HG02678 (cell line): ENCODE data around the gene PDE2A.
"Not testable (repeated sequence)": the region's sequence is repeated elsewhere in the genome, so short reads cannot be mapped to it uniquely, and the experiment has no call there.

Experiments used
- ATAC-seq: cut with Tn5 transposase; IDR thresholded peaks from one replicate; pipeline ENCODE4 v1.9.1; 2021; ENCODE audit warnings: mild to moderate bottlenecking, moderate library complexity; ENCODE audit not compliant: unreplicated experiment

PDE2A gene

DNA sequence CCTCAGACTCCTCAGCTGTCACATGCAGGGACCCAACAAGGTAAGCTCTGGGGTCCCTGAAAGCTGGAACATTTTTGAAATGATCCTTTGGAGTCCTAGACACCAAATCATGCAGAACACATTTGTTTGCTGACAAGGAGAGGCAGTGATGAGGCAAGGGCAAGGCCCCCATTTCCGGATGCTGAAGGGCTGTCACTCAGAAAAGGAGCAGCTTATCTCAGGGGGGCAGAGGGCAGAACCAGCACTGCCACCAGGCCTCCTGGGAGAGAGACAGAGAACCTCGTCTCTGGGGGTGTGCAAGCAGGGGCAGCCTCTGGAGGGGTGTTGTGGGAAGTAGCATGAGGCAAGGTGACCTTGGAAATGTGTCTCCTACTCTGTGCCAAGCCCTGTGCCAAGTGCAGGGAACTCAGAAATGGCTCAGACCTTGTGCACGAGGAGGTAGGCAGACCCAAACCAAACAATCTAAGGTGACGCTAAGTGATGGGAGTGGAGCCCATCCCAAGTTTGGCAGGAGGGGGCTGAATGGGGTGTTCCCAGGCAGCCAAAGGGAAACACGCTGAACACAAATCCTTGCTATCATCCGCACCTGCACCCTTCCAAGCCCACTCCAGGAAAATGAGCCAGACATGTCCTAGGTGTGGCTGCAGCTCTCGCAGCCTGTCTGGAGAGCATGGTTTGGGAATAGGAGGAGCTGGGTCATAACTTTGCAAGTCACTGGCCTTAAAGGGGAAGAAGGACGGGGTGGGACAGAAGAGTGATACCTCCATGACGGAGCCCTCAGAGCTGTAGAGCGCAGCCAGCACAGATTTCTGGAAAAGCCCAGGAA is 94.2 kb downstream of the PDE2A start:
- no peak for ATAC-seq

DNA sequence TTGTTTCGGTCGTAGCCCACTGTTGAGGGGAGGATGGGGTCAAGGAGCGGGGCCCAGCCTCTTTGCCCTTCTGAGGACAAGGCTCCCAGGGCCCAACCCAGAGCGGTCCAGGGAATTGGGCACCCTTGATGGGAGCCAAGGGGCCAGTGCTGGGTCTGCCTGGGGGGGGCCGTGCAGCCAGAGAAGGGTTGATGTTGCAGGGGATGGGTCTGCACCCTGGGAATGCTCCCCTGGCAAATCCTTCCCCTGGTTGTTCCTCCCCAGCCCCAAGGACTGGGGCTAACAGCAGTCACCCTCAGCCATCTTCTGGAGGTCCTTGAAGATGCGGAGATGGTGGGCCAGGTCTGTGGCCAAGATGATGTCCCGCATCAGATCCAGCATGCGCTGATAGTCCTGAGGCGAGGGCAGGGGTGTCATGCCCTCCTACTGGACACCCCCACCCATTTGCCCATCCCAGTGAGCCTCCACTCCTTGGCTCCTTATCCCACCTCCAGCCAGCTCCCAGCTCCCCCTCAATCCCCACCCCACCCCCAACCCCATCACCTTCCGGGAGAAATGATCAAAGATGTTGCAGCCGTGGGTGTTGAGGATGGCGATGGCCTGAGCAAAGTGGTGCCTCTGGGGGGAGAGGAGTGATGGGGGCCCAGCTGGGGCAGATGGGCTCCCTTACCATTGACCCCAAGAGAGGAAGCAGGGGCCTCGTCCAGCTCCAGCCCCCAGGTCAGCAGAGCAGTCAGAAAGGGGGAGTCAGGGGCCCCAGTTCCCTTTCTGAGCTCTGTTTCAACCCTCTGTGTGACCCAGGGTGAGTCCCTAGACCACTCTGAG is 95.0 kb downstream of the PDE2A start:
- ATAC-seq, result no peak

DNA sequence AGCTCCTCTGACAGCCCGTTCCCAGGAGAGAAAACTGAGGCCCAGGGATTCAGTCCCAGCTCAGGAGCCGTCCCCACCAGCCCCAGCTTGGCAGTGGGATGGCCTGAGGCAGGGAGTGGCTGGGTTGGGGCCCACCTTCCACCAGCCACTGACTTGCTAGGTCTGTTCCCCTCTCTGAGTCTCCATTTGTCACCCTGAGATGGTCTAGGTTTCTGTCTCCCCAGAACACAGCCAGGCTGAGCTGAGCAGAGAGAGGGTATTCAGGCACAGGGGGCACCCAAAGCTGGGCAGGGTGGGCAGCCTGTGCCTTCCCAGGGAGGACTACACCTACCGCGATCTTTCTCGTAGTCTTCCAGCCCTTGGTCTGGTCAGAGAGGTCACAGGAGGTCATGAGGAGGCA is 95.7 kb downstream of the PDE2A start:
- no peak for ATAC-seq

- no peak for ATAC-seq
Observed at GRCh38 chr11:72578051-72578450, 96.2 kb downstream of the PDE2A start.

DNA sequence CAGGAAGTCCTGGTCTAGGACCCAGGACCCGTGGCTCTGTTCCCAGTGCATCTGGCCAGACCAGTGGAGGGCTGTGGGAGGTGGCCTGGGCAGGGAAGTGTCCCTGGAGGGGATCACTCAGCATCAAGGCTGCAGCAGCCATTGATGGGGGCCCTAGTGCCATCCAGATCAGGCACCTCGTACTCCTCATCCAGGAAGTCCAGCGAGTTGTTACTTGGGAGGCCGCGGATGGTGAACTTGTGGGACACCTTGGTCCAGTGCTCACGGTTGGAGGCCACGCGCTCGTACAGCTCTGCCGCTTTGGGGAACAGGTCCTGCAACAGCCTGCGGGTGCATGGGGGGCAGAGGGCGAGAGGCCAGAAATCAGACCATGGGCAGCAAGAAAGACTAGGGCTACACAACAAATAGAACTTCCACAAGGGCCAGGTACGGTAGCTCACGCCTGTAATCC is 96.9 kb downstream of the PDE2A start:
- ATAC-seq, result no peak

GRCh38 chr11:72576661-72577060 is 97.6 kb downstream of the PDE2A start:
- no peak for ATAC-seq

- no peak for ATAC-seq
Observed at GRCh38 chr11:72576243-72576595, 98.0 kb downstream of the PDE2A start.

- ATAC-seq, result no peak
Observed at GRCh38 chr11:72575533-72576242, 98.5 kb downstream of the PDE2A start.

GRCh38 chr11:72574548-72575460 is 99.4 kb downstream of the PDE2A start:
- ATAC-seq, result no peak

GRCh38 chr11:72573855-72574445 is 100.3 kb downstream of the PDE2A start:
- no peak for ATAC-seq

DNA sequence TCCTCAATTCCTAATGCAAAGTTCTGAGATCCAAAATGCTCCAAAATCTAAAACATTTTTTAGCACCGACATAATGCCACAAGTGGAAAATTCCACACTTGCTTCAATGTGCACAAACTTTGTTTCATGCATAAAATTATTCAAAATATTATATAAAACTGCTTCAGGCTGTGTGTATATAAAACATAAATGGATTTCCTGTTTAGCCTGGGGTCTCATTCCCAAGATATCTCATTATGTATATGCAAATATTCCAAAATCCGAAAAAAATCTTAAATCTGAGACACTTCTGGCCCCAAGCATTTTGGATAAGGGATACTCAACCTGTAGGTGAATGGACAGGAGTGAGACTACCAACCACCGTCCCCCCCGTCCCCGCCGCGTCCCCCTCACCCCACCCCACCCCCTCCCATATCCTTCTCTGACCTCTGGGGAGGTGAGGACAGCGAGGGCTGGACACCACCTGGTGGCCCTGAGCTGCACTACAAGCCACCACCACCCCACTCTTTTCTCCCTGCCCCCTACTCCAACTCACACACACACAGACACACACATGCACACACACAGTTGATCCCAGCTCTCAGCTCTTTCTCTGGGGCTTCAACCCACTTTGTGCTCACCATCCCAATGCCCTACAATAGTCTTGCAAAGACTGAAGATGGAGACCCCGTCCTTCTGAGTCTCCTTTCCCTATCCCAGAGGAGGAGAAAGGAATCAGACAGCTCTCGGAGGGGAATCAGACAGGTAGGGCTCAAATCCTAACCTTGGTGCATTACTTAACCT is 101.0 kb downstream of the PDE2A start:
- no peak for ATAC-seq

DNA sequence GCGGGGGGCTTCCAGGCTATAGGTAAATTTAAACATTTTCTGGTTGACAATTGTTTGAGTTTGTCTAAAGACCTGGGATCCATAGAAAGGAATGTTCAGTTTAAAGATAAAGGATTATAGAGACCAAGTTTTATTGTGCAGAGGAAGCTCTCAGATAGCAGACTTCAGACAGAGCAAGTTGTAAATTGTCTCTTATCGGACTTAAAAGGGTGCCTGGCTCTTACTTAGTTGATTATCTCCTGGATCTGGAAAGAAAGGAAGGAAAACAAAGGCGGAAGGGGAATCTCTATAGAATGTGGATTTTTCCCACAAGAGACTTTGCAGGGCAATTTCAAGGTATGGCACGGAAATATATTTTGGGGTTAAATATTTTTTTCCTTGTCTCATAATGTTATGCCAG is 101.7 kb downstream of the PDE2A start:
- not testable (repeated sequence) for ATAC-seq

- no peak for ATAC-seq
Observed at GRCh38 chr11:72570893-72571661, 103.1 kb downstream of the PDE2A start.

DNA sequence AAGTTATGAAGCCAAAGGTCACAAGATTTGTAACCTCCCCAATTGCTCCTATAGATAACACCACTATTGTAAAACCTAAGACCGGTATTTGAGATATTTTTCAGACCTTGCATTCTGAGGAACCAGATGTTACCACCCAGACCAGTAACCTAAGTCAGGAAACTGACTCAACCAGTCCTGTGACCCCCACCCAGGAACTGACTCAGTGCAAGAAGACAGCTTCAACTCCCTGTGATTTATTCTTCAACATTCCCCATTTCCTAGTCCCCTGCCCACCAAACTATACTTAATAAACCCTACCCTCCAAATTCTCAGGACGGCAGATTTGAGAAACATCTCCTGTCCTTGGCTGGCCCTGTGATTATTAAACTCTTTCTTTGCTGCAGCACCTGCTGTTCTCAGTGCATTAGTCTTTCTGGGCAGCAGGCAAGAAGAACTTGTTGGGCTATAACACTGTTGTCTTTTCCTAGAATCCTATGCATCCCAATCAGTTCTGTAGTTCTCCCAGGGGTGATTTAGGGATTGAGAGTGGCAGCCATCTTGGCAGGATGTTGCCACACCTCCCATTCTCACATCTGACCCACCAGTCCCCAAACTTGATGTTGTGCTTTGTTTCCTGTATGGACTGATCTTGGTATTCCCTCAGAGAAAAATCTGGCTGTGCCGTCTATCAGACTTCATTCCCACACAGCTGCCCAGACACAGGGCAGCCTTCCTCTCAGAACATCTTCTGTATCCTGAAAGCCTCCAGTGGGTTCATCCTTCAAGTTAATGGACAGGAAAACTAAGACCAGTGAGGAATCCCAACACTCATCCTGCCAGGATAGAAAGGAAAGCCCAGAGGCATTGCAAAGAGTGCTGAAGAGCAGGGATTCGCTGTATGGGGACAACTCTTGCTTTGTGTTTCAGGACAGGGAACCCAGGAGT is 104.0 kb downstream of the PDE2A start:
- no peak for ATAC-seq

- ATAC-seq, result no peak
Observed at GRCh38 chr11:72568861-72569260, 105.4 kb downstream of the PDE2A start.

GRCh38 chr11:72562431-72562830 is 111.8 kb downstream of the PDE2A start:
- no peak for ATAC-seq

- ATAC-seq, result no peak
Observed at GRCh38 chr11:72561856-72562255, 112.4 kb downstream of the PDE2A start.
